Natural killer cell treated with Interleukin-12 subunit alpha and Interleukin-12 subunit beta and Interleukin-15 and Interleukin-18, amount 100 ng/mL, for 72 hours (primary cell): Measurements from ENCODE around the gene SMAD6. TPM values are rescaled to one million over a fixed set of nuclear protein-coding genes. Genes with fewer than 3 reads are reported as not detected.
A peak's percentile ranks its signal among the peaks of the same experiment; 100 is the strongest.

Source experiments
- ATAC-seq, 2 donors: fragments of 150-1000 bp; cut with Tn5 transposase in 1 of 2; sonication (Bioruptor Pico), chemical (Tn5 transposase) in 1 of 2; 2 replicates each; pipeline ENCODE4 v1.10.0; 2021
- DNase-seq: peaks from one replicate; pipeline ENCODE4 v3.0.0; 2022; ENCODE audit warnings: low spot score
- H3K27ac Mint-ChIP-seq, 2 donors: 1 replicate in 1 of 2; 2 replicates in 1 of 2; pipeline ENCODE4 v1.8.0; 2022; ENCODE audit warnings: mixed read lengths in 2 of 2, mild to moderate bottlenecking in 1 of 2, moderate library complexity in 1 of 2
- H3K27me3 Mint-ChIP-seq, 2 donors: 1 replicate in 1 of 2; 2 replicates in 1 of 2; pipeline ENCODE4 v1.8.0; 2022; ENCODE audit warnings: mixed read lengths in 2 of 2
- H3K36me3 Mint-ChIP-seq: one replicate; pipeline ENCODE4 v1.8.0; 2022; ENCODE audit warnings: mixed read lengths
- H3K4me1 Mint-ChIP-seq, 2 donors: 1 replicate in 1 of 2; 2 replicates in 1 of 2; pipeline ENCODE4 v1.8.0; 2022; ENCODE audit warnings: low read depth in 2 of 2, mixed read lengths in 2 of 2, mild to moderate bottlenecking in 1 of 2
- H3K4me3 Mint-ChIP-seq: one replicate; pipeline ENCODE4 v1.8.0; 2022; ENCODE audit warnings: mixed read lengths
- H3K9me3 Mint-ChIP-seq: 2 replicates; pipeline ENCODE4 v1.8.0; 2022; ENCODE audit warnings: mixed read lengths
- total RNA-seq, 2 donors: library from RNA; stranded (reverse); gene quantifications; one replicate each; pipeline ENCODE4 v1.2.3, GENCODE V29; 2022

Gene SMAD6
- total RNA-seq, 2 donors from 2014 or later, result 0.33 to 1.1 TPM

DNA sequence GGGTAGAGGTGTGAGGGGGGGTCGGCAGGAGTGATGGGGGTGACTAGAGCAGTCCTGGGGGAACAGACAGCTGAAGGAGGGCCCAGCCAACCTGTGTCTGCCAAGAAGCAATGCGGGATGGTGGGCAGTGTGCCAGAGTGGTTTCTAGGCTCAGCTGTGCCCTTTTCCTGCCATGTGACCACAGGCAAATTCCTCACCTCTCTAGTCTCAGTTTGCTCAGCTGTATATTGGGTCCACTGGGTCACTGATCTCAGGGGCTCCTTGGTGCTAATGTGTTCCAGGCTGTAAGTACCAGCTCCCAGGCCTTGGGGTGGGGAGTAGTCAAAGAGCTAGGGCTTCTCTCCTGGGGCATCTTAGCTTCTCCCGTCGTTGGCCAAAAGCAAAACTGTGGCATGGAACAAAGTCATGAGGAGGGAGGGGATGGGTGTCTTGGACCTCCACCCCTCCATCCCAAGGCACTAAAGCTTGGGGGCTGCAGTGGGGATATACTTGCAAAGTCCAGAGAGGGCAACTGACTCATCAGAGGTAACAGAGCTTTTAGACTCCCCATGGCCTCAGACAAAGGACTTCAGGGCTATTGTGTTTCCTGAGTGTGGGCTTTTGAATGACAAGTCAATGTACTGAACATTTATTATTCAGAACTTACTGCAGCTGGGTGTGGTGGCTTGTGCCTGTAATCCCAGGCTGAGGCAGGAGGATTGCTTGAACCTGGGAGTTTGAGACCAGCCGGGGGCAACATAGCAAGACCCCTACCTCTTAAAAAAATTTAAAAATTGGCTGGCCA, 20.9 kb downstream of the SMAD6 start:
- Mint-ChIP-seq H3K27ac (no peak overlapping the region), H3K36me3 (no peaks in the 10 kb centered on the region), H3K9me3 (no peaks in the 10 kb centered on the region), H3K4me3 (no peak overlapping the region), H3K4me1 (no peaks in the 10 kb centered on the region), H3K27me3 (peaks cover 5 to 10% of the 10 kb centered on the region in 2 donors)
- ATAC-seq, result no peak
- no peak for DNase-seq

DNA sequence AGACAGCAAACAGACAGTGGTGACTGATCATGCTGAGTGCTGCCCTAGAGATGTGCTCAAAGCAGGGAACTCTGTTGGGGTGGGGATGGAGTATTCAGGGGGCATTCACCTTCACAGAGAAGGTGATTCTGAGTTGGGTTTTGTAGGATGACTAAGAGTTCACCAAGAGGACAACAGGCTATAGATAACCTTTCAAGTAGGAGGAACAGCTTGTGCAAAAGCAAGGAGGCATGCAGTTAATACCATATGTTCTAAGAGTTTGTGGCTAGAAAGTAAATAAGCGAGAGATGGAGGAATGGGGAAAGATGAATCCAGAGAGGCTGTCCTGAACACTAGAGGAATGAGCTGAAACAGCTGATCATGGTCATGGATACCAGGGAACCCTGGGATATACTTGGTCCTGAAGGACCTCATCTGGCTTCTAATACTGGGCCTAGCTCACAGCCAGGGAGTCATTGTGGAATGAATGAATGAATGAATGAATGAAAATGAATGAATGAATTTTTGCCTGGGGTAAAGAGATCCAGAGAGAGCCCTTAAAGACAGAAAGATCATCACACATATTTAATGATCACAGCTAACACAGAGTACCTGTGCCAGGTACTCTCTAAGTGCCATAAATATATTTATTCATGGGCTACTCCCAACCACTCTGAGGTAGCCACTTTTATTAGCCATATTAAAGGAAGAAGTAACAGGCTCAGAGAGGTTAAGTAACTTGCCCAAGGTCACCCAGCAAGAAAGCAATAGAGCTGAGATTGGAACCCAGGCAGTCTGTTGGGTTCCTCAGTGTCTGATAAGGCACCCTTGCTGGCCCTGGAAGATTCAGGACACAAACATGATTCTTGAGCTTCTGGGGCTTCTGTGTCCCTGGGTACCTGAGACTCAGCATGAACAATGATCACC, 22.0 kb downstream of the SMAD6 start:
- Mint-ChIP-seq H3K4me1 (peaks cover 0 to 2% of the 10 kb centered on the region in 2 donors), H3K27ac (no peak overlapping the region), H3K36me3 (no peaks in the 10 kb centered on the region), H3K27me3 (peaks cover 5 to 7% of the 10 kb centered on the region in 2 donors), H3K4me3 (no peak overlapping the region), H3K9me3 (no peaks in the 10 kb centered on the region)
- DNase-seq, result no peak
- no peak for ATAC-seq

DNA sequence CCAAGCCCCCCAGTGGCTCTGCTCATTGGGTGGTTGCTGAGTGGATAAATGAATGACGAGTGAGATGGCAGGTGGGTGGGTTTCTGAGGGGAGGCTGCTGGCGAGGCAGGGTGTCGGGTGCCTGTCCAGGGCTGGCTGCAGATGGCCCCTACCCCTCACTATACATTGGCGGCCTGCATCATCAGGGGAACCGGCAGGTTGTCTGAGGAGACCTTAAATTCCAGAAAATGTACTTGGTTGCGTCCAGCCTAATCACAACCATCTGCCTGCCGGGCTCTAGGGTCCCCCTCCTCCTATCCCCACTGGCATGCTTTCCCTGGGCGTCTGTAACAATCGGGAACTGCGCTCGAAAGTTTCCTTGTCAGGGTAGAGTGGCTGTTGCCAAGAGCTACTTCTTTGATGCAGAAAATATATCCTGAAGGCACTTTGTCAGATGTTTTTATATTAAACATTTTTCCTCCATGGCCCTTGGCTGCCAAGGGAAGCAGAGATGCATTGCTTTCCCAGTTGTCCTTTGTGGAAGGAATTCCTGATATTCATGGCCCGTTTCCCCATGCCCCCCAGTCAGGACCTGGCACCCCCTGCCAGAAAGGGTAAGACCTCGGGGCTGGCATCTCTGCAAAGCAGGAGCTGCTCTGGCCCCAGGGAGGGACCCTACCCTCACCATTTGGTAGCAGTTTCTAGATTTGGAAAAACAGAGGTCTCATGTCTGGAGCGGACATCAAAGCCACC, 22.9 kb downstream of the SMAD6 start:
- Mint-ChIP-seq H3K4me1 (peaks cover 0 to 2% of the 10 kb centered on the region in 2 donors), H3K27me3 (peaks cover 5 to 7% of the 10 kb centered on the region in 2 donors), H3K36me3 (no peaks in the 10 kb centered on the region), H3K9me3 (no peaks in the 10 kb centered on the region), H3K4me3 (no peak overlapping the region), H3K27ac (no peak overlapping the region)
- no peak for ATAC-seq
- no peak for DNase-seq

DNA sequence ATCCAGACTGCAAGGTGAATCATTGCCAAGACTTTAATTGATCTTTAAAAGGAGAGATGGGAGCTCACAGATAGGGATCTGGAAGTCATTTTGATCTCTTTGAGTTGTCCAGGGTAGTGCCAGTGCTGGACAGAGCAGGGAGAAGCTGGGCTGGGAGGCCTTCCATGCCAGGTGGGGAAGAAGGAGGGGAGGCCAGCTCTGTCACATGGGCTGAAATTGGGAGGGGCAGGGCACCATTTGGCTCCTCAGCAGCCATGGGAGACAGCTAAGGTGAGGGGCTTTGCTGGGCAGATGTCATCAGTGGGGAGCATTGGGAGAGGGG, 23.4 kb downstream of the SMAD6 start:
- Mint-ChIP-seq H3K27ac (no peak overlapping the region), H3K36me3 (no peaks in the 10 kb centered on the region), H3K27me3 (peaks cover 5 to 7% of the 10 kb centered on the region in 2 donors), H3K4me1 (peaks cover 3 to 5% of the 10 kb centered on the region in 2 donors), H3K9me3 (no peaks in the 10 kb centered on the region), H3K4me3 (no peak overlapping the region)
- DNase-seq (no peak), ATAC-seq (no peak)

DNA sequence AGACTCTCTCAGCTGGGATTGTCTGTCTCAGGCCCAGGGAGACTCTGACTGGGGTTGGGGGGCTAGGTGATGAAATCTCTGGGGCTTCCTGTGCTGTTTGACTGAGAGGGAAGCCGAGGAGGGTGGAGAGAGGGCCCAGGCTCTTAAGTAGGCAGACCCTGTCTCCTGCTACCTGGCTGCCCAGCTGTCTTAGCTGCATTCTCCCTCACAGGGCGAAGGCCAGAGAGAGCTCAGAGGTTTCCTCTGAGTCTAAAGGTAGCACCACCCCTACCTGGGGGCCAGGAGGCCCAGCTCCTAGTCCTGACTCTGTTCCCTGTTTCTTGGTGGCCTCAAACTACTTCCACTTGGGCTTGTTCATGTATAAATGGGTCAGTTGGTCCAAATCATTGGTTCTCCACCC, 24.4 kb downstream of the SMAD6 start:
- Mint-ChIP-seq H3K4me1 (peaks cover 5% of the 10 kb centered on the region in 2 donors), H3K4me3 (no peak overlapping the region), H3K27me3 (peaks cover 5 to 6% of the 10 kb centered on the region in 2 donors), H3K27ac (no peak overlapping the region), H3K36me3 (no peaks in the 10 kb centered on the region), H3K9me3 (no peaks in the 10 kb centered on the region)
- ATAC-seq (peak in 1 of 2 donors; percentile 2), DNase-seq (no peak)

DNA sequence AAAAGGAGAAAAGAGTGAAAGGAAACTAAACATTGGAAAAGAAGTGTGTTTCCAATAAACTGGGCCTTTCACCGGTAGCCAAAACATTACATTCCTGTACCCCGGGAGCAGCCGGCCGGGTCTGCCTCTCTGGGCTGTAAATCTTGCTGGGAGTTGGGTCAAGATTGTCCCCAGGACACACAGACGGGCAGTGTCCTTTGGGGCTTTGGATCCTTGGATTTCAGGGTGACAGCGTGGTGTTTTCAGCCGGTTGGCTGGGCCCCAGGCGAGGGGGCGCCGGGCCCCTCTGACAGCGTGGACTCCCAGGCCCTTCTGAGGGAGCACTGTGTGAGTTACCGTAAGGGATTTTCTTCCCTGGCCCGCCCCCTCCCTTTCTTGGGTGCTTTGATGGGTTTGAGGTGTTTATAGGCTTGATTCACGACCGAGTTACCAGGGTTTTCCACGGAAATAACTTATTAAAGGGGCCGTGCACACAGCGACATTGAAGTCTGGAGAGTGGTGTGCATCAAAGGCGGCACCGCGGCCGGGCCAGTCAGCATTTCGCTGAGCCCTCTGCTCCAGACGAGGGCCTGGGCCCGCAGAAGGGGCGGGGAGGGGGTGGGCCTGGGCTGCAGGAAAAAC, 27.4 kb downstream of the SMAD6 start:
- ATAC-seq (no peak), DNase-seq (no peak)
- H3K27me3 Mint-ChIP-seq, result no peaks in the 10 kb centered on the region
- peaks cover 5% of the 10 kb centered on the region in 2 donors for H3K4me1 Mint-ChIP-seq
- no peak overlapping the region for H3K27ac Mint-ChIP-seq
- H3K4me3 Mint-ChIP-seq, result no peak overlapping the region
- H3K36me3 Mint-ChIP-seq, result no peaks in the 10 kb centered on the region
- no peaks in the 10 kb centered on the region for H3K9me3 Mint-ChIP-seq

DNA sequence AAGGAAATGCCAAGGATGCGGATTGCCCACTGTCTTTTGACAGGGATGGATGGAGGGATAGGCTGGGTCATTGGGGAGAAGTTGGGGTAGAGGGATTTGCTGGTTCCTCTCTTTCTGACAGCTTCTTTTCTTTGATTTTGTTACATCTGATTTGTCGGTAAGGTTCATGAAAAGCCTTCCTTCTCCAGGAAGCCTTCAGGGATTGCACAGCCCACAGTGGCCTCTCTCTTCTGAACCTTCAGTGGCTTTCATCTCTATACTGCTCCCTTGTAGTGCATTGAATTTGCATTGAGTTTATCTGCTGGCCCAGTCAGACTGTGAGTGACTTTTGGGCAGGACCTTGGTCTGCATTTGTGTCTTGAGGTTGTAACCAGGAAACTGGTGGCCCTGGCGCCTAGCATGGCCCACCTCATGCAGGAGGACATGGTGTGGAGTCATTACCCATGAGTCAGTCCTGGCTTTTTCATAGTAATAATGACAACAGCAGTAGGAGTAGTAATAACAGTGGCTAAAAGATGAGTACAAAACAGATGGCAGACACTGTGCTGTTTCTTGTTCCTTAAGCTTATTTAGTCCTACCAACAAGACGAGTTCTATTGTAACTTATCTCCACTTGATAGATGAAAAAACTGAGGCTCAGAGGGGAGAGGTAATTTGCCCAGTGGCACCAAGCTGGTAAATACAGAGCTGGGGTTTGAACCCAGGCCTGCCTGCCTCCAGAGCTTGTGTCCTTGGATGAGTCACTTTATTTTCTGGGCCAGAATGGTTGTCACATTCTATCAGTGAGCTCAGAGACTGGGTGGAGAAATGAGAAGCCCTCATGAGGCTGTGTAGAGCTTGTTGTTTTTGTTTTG, 28.4 kb downstream of the SMAD6 start:
- DNase-seq (no peak), ATAC-seq (peak; percentile 46 to 62)
- Mint-ChIP-seq H3K4me3 (no peak overlapping the region), H3K36me3 (no peaks in the 10 kb centered on the region), H3K4me1 (peaks cover 5% of the 10 kb centered on the region in 2 donors), H3K27ac (no peak overlapping the region), H3K27me3 (peaks cover 0 to 3% of the 10 kb centered on the region in 2 donors), H3K9me3 (no peaks in the 10 kb centered on the region)

DNA sequence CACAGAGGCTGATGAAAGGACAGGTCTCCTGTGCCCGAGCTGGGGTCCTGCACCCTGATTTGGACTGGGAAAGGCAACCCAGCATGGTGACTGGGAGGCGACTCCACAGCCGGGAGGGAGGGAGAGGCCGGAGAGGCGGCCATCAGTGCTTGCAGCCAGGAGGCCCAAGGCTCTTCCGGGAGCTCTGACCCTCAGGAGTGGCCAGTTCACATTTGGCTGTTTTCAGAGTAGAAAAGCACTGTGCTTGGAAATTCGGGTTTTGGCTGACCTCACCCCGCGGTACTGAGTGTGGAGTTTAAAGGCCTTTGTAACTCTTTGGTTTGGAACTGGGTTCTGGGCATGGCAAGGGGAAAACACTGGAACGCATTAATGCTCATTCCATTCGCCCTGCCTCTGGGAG, 31.9 kb downstream of the SMAD6 start:
- Mint-ChIP-seq H3K36me3 (no peaks in the 10 kb centered on the region), H3K27me3 (peaks cover 0 to 3% of the 10 kb centered on the region in 2 donors), H3K4me3 (no peak overlapping the region), H3K4me1 (peaks cover 2 to 5% of the 10 kb centered on the region in 2 donors), H3K27ac (no peak overlapping the region), H3K9me3 (no peaks in the 10 kb centered on the region)
- DNase-seq (no peak), ATAC-seq (no peak)

DNA sequence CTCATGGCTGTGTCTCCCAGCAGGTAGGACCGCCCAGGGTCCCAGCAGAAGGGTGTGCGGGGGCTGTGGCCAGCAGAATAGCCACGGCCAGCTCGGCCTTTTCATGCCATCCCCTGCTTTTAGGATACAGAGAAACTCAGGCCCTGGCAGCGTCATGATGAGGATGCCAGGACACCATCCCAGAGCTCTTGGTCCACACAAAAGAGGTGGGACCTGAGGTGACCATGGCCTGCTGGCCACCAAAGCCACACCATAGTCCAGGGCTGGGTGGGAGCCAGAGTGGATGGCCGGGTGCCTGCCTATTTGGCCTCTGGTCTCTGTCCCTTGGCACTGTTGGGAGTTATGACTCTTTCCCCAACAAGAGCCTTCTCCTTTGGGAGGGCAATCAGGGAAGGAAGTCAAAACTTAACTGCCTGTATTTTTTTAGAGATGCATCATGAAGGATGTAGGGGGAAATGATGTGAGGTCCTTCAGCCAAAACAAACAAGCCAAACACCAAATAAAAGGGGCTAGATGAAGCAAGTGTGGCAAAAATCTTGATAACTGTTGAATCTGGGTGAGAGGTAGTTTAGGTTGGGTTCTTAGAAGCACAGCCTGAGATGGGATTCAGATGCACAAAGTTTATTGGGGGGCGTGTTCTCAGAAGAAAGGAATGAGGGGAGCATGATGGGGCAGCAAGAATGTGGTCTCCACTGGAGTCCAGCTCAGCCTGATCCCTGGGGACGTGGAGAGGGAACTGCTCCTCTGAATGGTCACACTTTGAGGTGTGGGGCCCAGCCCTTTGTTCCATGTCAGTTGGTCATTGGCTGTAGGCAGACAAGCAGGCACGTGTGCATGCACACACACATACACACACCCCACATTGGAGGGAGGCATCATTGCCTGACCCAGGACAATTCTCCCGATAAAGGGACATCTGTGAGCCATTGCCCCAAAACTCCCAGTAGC, 33.2 kb downstream of the SMAD6 start:
- H3K9me3 Mint-ChIP-seq, result no peaks in the 10 kb centered on the region
- peaks cover 0 to 3% of the 10 kb centered on the region in 2 donors for H3K27me3 Mint-ChIP-seq
- ATAC-seq (no peak), DNase-seq (no peak)
- H3K4me1 Mint-ChIP-seq, result peaks cover 2 to 3% of the 10 kb centered on the region in 2 donors
- no peak overlapping the region for H3K27ac Mint-ChIP-seq
- H3K4me3 Mint-ChIP-seq, result no peak overlapping the region
- no peaks in the 10 kb centered on the region for H3K36me3 Mint-ChIP-seq

DNA sequence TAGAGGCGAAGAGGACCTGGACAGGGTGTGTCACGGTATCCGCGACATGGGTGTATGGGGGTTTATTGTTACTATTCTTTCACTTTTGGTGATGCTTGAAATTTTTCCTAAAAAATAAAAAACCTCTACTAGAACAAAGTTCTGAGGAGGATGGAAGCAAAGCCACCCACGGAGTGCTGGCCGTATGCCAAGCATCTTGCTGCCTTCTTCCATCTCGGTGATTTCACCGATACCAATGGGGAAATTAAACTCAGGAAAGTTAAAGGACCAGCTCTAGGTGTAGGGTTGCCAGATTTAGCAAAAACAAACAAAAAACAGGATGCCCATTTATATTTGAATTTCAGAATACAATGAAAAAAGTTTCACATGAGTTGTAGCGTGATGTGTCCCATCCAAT, 33.9 kb downstream of the SMAD6 start:
- no peaks in the 10 kb centered on the region for H3K36me3 Mint-ChIP-seq
- no peaks in the 10 kb centered on the region for H3K4me1 Mint-ChIP-seq
- no peaks in the 10 kb centered on the region for H3K9me3 Mint-ChIP-seq
- ATAC-seq, result no peak
- H3K27ac Mint-ChIP-seq, result no peak overlapping the region
- DNase-seq, result no peak
- H3K27me3 Mint-ChIP-seq, result peaks cover 0 to 3% of the 10 kb centered on the region in 2 donors
- H3K4me3 Mint-ChIP-seq, result no peak overlapping the region

DNA sequence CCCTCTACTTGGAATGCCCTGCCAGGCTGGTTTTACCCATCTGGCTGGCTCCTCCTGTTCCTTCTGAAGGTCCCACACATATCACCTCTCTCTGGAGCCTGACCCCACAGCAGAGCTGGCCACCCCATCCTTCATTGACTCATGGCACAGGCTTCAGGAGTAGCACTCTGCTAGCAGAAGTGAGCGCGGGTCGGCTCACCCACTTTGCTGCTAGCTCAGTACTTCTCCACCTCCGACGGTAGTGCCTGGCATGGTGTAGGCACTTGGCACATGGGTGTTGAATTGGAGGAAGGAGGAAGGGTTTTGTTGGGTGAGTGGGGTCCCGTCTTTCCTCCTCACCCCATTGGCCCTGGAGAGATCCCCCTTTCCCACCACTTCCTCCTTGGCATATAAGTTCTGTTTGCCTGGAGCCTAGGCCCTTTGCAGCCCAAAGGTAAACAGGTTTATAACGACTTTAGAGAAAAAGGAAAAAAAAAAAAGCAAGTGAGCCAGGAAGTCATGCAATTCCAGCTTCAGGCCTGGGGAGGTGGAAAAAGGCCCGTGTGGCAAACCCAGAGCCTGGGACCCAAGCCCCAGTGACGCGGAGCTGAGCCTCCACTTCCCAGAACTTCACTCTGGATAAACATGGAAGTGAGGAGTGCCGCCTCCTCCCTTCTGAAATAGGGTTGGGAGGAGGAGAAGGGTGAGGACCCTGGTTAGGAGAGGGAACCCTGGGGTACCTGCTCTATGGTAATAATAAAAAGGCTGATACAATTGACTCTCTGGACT, 35.4 kb downstream of the SMAD6 start:
- H3K4me3 Mint-ChIP-seq, result no peak overlapping the region
- peaks cover 0 to 3% of the 10 kb centered on the region in 2 donors for H3K27me3 Mint-ChIP-seq
- DNase-seq, result no peak
- no peaks in the 10 kb centered on the region for H3K4me1 Mint-ChIP-seq
- no peaks in the 10 kb centered on the region for H3K9me3 Mint-ChIP-seq
- no peak for ATAC-seq
- H3K36me3 Mint-ChIP-seq, result no peaks in the 10 kb centered on the region
- H3K27ac Mint-ChIP-seq, result no peak overlapping the region
